ENCODE measurements around the gene PSMD9.

PSMD9 gene

DNA sequence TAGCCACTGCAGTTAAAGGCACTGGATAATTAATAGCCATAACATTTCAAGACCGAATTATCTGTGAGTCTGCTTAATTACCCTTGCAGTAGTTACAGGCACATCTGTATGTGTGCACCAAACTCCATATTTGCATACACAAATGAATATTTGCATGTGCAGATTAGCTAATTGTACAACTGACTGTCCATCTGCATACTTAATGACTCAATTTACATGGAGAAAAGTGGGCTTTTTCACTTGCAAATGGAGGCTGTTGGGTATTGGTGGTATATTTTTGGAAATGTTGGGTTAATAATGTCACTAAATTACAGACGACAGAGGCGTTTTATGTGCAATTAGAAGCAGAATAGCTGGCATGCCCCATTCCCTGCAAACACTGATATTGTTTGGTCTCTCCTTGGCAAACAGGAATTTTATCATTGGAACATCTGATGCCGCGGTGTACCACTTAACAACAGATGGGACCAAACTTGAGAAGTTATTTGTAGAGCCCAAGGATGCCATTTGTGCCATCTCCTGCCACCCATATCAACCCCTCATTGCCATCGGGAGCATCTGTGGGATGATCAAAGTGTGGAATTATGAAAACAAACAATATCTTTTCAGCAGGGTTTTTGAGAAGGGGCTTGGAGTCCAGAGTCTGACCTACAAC, 69.4 kb downstream of the PSMD9 start:
- DNase-seq = no peak

GRCh38 chr12:121958541-121959240, 70.1 kb downstream of the PSMD9 start:
- DNase-seq = peak; percentile 36

GRCh38 chr12:121960541-121960940, 72.0 kb downstream of the PSMD9 start:
- DNase-seq = no peak

- DNase-seq = no peak
Observed at GRCh38 chr12:121961195-121961879, 72.7 kb downstream of the PSMD9 start.

DNA sequence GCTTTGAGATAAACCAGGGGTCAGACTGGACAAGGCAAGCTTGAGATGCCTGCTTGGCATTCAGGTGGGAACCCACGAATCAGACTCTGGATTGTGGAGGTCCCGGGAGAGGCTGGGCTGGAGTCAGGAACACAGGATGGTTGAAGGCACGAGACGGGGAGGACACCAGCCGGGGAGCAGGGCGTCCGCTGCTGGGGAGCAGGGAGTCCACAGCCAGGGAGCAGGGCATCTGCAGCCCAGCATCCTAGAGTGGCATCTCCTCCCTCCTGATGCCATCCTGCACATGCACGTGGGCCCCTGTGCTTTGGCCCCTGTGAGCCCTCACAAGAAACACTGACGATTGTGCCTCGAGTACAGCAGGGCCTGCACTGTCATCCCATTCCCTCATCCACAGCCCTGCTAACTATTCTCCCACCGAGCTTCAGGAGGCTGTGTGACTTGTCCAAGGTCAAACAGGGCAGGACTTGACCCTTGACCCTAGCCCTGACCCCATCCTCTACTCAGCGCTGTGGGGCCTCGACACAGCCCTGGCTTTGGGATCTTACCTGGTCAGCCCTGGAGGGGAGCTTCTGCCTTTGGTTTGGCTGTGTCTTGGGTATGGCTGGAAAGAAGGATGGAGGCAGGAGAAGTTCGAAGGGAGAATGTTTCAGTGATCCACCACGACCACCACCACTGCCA, 74.9 kb downstream of the PSMD9 start:
- DNase-seq = no peak

DNA sequence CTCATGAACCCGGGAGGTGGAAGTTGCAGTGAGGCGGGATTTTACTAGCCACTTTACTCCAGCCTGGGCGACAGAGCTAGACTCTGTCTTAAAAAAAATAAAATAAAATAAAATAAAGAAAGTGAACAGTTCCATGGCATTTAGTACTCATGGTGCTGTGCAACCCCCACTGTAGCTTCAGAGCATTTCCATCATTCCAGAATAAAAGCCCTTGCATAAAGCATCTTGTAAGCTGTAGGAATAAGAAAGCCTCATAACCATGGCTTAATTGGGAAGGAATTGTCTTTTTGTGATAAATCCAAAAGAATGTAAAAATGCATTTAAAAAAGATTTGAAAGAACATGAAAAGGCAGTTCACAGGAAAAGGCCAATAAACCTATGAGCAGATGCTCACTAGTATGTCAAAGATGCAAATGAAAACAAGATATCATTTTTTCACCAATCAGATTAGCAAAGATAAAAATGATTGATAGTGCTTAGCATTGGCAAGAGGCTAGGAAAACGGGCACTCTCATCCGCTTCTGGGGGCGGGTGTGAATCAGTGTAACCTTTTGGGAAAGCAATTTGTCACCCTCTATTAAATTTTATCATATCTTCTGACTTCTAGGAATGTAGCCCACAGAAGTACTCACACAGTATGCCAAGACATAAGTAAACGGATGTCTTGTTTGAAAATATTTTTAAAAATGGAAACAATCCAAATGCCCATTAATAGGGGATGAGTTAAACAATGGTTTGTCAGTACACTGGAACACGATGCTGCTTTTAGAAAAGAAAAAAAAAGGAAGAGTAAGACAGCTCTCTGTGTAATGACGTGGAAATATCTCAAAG, 76.4 kb downstream of the PSMD9 start:
- DNase-seq = peak; percentile 84

DNA sequence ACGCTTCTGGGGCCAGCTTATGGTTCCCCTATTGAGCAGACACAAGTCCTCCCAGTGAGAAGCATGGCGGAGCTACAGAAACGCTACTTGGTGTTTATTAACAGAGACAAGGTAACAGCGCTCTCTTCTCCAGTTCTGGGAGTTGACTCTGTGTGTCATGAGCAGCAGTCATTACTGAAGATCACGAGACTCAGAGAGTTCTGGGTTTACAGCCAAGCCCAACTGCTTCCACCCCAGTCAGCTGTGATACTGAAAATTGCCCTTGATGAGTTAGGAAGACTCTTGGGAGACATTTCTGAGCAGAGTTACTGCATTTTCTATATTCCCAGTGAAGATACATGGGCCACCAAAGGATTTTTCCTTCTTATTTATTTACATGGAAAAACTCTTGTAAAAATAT, 78.4 kb downstream of the PSMD9 start:
- no peak for DNase-seq

Measured in fibroblast of skin of abdomen (primary cell).